CD14-positive monocyte (primary cell): ENCODE results near the gene GNA12. TPM values are rescaled to one million over a fixed set of nuclear protein-coding genes. Genes with fewer than 3 reads are reported as not detected.
A peak's percentile ranks its signal among the peaks of the same experiment; 100 is the strongest.

ENCODE experiments used
- DNase-seq, 3 donors: peaks; one replicate each; pipeline ENCODE4 v3.0.0-alpha.2; 2011 to 2022
- H2AFZ ChIP-seq: 2 replicates; pipeline ENCODE4 v1.6.0; 2012; ENCODE audit warnings: mild to moderate bottlenecking, low read depth, low read length, inconsistent platforms; ENCODE audit not compliant: insufficient read depth, poor library complexity, severe bottlenecking
- H3K27ac ChIP-seq, 2 donors: 1 replicate in 1 of 2; 2 replicates in 1 of 2; pipeline ENCODE4 v1.5.1; 2012 to 2013; ENCODE audit warnings: low read length in 2 of 2, control low read depth in 1 of 2, inconsistent platforms in 1 of 2, low read depth in 1 of 2, mild to moderate bottlenecking in 1 of 2
- H3K27me3 ChIP-seq, 2 donors: one replicate each; pipeline versions ENCODE4 v1.6.0 to v1.6.1; 2011 to 2013; ENCODE audit warnings: low read length in 2 of 2; ENCODE audit not compliant: control insufficient read depth in 2 of 2, insufficient read depth in 2 of 2
- H3K36me3 ChIP-seq, 2 donors: replicated peaks in 1 of 2; 1 replicate in 1 of 2; 2 replicates in 1 of 2; pipeline versions ENCODE4 v1.5.1 to v1.6.1; 2012 to 2013; ENCODE audit warnings: low read length in 2 of 2, control low read depth in 1 of 2, inconsistent platforms in 1 of 2, mild to moderate bottlenecking in 1 of 2; ENCODE audit not compliant: insufficient read depth in 2 of 2, control insufficient read depth in 1 of 2
- H3K4me1 ChIP-seq, 2 donors: 1 replicate in 1 of 2; 2 replicates in 1 of 2; pipeline versions ENCODE4 v1.5.1 to v1.6.1; 2012 to 2013; ENCODE audit warnings: low read length in 2 of 2, control low read depth in 1 of 2, inconsistent platforms in 1 of 2, mild to moderate bottlenecking in 1 of 2, moderate library complexity in 1 of 2; ENCODE audit not compliant: insufficient read depth in 2 of 2, control insufficient read depth in 1 of 2
- H3K4me2 ChIP-seq: replicated peaks from 2 replicates; pipeline ENCODE3; 2012; ENCODE audit warnings: low read length, moderate library complexity, mild to moderate bottlenecking; ENCODE audit not compliant: poor library complexity, severe bottlenecking; ENCODE audit errors: extremely low read depth
- H3K4me3 ChIP-seq, 3 experiments: fragments of 200-600 bp in 1 of 3; sonication (generic) in 1 of 3; replicated peaks in 1 of 3; 1 replicate in 2 of 3; 2 replicates in 1 of 3; pipeline ENCODE4 v1.5.1; 2011 to 2013; ENCODE audit warnings: low read length in 3 of 3, mild to moderate bottlenecking in 3 of 3, control low read depth in 2 of 3, low read depth in 2 of 3, inconsistent platforms in 1 of 3, moderate library complexity in 1 of 3
- H3K79me2 ChIP-seq: 2 replicates; pipeline ENCODE4 v1.6.0; 2012; ENCODE audit warnings: mild to moderate bottlenecking, control low read depth, inconsistent platforms, low read length, moderate library complexity; ENCODE audit not compliant: insufficient read depth
- H3K9ac ChIP-seq: 2 replicates; pipeline ENCODE4 v1.6.0; 2017; ENCODE audit warnings: low read length, mild to moderate bottlenecking; ENCODE audit not compliant: insufficient read depth, poor library complexity, severe bottlenecking
- H3K9me3 ChIP-seq, 2 donors: replicated peaks in 1 of 2; 1 replicate in 1 of 2; 2 replicates in 1 of 2; pipeline versions ENCODE4 v1.5.1 to v1.6.1; 2012 to 2013; ENCODE audit warnings: low read length in 2 of 2, control low read depth in 1 of 2; ENCODE audit not compliant: control insufficient read depth in 1 of 2, insufficient read depth in 1 of 2
- H4K20me1 ChIP-seq: 2 replicates; pipeline ENCODE4 v1.6.0; 2012; ENCODE audit warnings: mild to moderate bottlenecking, low read length, control low read depth, moderate library complexity; ENCODE audit not compliant: insufficient read depth
- H3K27ac Mint-ChIP-seq, 7 donors: one replicate each; pipeline ENCODE4 v1.8.0; 2020; ENCODE audit warnings: mild to moderate bottlenecking in 7 of 7, mixed read lengths in 7 of 7, moderate library complexity in 6 of 7, inconsistent platforms in 2 of 7
- H3K27me3 Mint-ChIP-seq, 3 donors: one replicate each; pipeline ENCODE4 v1.8.0; 2021 to 2022; ENCODE audit warnings: low read depth in 3 of 3, mild to moderate bottlenecking in 3 of 3, mixed read lengths in 3 of 3, moderate library complexity in 3 of 3, inconsistent platforms in 1 of 3
- H3K36me3 Mint-ChIP-seq, 2 donors: one replicate each; pipeline ENCODE4 v1.8.0; 2020; ENCODE audit warnings: mixed read lengths in 2 of 2, inconsistent platforms in 1 of 2, mild to moderate bottlenecking in 1 of 2
- H3K4me1 Mint-ChIP-seq: one replicate; pipeline ENCODE4 v1.8.0; 2020; ENCODE audit warnings: mild to moderate bottlenecking, mixed read lengths
- H3K4me3 Mint-ChIP-seq, 2 donors: one replicate each; pipeline ENCODE4 v1.8.0; 2020; ENCODE audit warnings: mild to moderate bottlenecking in 2 of 2, mixed read lengths in 2 of 2, moderate library complexity in 1 of 2
- H3K9me3 Mint-ChIP-seq, 7 donors: one replicate each; pipeline ENCODE4 v1.8.0; 2020 to 2022; ENCODE audit warnings: mixed read lengths in 7 of 7, mild to moderate bottlenecking in 6 of 7, moderate library complexity in 6 of 7, inconsistent platforms in 2 of 7
- CTCF ChIP-seq: fragments of 200-600 bp; IDR thresholded peaks from one replicate; pipeline ENCODE4 v1.8.0; 2022; ENCODE audit warnings: antibody characterized with exemption, mild to moderate bottlenecking
- WGBS: methylation state at CpG from one replicate; pipeline ENCODE4 v1.1.5; 2013; ENCODE audit warnings: missing lambda C conversion rate; ENCODE audit not compliant: insufficient coverage; 5-methylcytosine and 5-hydroxymethylcytosine counted together
- intact Hi-C, 2 donors: fragments of 100-400 bp; cut with micrococcal nuclease; formaldehyde crosslinking; loops; one replicate each; pipeline versions ENCODE4 v1.15.0 to v1.15.1; 2023
- polyA plus RNA-seq, 3 donors: library from polyadenylated mRNA; depleted of rRNA in 1 of 3; unstranded in 2 of 3; stranded (reverse) in 1 of 3; fragments of 300-500 nt in 2 of 3; fragments of >200 nt in 1 of 3; fragmentation: Illumina TruSeq in 2 of 3; gene quantifications; 1 replicate in 2 of 3; 2 replicates in 1 of 3; pipeline ENCODE4 v1.2.3, GENCODE V29; 2012 to 2021

GNA12 gene
- polyA plus RNA-seq, 3 donors: 3.4 to 25.9 (median 10.6) TPM

GRCh38 chr7:2884161-2884560 is 40.1 kb upstream of the GNA12 start:
- no peaks in the 10 kb centered on the region for H3K9me3 Mint-ChIP-seq
- H3K4me3 ChIP-seq: no peak overlapping the region
- H3K27ac Mint-ChIP-seq: peak overlapping the region in 2 of 7 donors; percentile 36 to 54
- no peaks in the 10 kb centered on the region for H3K79me2 ChIP-seq
- H4K20me1 ChIP-seq: no peaks in the 10 kb centered on the region
- H3K27ac ChIP-seq: no peak overlapping the region
- TF ChIP-seq CTCF: no peak
- DNase-seq: no peak
- H3K4me3 Mint-ChIP-seq: no peak overlapping the region
- no peak overlapping the region for H3K4me2 ChIP-seq
- H3K9ac ChIP-seq: no peak overlapping the region
- no peaks in the 10 kb centered on the region for H3K36me3 ChIP-seq
- H3K9me3 ChIP-seq: no peaks in the 10 kb centered on the region
- H3K27me3 ChIP-seq: no peaks in the 10 kb centered on the region
- H2AFZ ChIP-seq: no peak overlapping the region
- 85% methylated on average over 5 of the region's 9 CpGs for WGBS
- H3K27me3 Mint-ChIP-seq: peaks cover 12 to 22% (median 12%) of the 10 kb centered on the region in 3 donors
- intact Hi-C loops: no loop called here
- H3K36me3 Mint-ChIP-seq: no peaks in the 10 kb centered on the region
- H3K4me1 ChIP-seq: no peaks in the 10 kb centered on the region
- peaks cover 5% of the 10 kb centered on the region for H3K4me1 Mint-ChIP-seq

DNA sequence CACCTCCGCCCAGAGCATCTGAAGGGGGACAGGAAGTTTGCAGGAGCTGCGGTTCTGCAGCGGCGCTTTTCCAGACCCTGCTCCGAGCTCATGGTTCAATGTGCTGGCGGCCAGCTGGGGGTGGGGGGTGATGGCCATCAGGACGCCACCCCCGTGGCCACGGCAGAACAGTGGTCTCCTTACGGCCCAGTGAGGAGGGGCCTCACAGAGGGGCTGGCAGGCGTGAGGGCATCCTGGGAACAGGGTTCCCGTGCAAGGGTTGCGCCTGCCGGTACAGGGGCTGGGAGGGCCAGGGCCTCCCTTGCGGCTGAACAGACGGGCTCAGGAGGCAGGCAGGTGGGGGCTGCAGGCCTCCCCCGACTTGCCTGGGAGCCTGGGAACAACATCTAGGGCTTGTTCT is 39.0 kb upstream of the GNA12 start:
- H3K27me3 Mint-ChIP-seq: peaks cover 16 to 28% (median 16%) of the 10 kb centered on the region in 3 donors
- H2AFZ ChIP-seq: no peak overlapping the region
- H3K9ac ChIP-seq: no peak overlapping the region
- H3K36me3 ChIP-seq: no peaks in the 10 kb centered on the region
- H3K9me3 ChIP-seq: no peaks in the 10 kb centered on the region
- TF ChIP-seq CTCF: no peak
- H3K79me2 ChIP-seq: no peaks in the 10 kb centered on the region
- H3K4me1 Mint-ChIP-seq: peaks cover 15% of the 10 kb centered on the region
- H3K4me2 ChIP-seq: no peak overlapping the region
- no peak overlapping the region for H3K27ac ChIP-seq
- WGBS: 81% methylated on average over 17 of the region's 17 CpGs
- H3K4me1 ChIP-seq: peaks cover 0 to 7% of the 10 kb centered on the region in 2 donors
- H3K27me3 ChIP-seq: no peaks in the 10 kb centered on the region
- no peak for DNase-seq
- H3K27ac Mint-ChIP-seq: no peak overlapping the region
- no peaks in the 10 kb centered on the region for H3K36me3 Mint-ChIP-seq
- no peak overlapping the region for H3K4me3 ChIP-seq
- intact Hi-C loops: no loop called here
- H4K20me1 ChIP-seq: no peaks in the 10 kb centered on the region
- no peak overlapping the region for H3K4me3 Mint-ChIP-seq
- peaks cover 0 to 2% (median 0%) of the 10 kb centered on the region in 7 donors for H3K9me3 Mint-ChIP-seq
